ENCODE results near the gene CLEC2L.
"Not testable (repeated sequence)": the region's sequence is repeated elsewhere in the genome, so short reads cannot be mapped to it uniquely, and the experiment has no call there.

The CLEC2L gene

DNA sequence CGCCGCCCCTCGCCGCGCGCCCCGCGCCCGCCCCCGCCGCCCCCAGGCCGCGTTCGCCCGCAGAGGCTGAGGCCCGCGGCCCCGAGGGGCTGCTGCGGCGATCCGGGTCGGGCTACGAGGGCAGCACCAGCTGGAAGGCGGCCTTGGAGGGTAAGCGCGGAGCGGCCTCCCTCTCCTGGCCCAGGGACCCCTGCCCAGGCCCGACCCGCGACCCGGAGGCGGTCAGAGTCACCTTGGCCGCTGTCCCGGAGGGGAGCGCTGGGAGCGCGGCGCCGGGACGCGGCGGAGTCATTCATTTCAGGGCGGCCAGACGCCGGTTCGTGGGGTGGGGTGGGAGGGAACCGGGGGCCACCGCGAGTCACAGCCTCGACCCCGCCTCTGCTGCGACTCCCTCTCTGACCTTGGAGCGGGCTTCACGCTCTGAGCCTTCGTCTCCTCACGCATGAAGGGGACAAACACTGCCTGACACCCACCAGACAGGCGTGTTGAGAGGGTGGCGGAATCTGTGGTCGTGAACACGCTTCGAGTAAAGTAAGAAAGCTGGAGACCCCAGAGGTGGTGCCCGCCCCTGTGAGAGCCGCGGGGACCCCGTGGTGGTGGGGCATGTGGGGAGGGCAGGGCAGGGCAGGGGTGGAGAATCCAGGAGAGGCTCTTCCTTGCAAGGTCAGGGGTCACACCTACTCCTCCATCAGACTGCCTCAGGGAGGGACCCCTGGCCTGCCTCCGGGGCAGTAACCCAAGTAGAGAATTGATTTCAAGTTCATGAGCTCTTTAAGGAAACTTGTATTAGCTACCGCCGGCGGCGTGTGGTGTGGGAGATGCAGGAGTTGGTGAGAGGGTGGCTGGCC is 707 bp downstream of the CLEC2L start:
- no peak for DNase-seq

DNA sequence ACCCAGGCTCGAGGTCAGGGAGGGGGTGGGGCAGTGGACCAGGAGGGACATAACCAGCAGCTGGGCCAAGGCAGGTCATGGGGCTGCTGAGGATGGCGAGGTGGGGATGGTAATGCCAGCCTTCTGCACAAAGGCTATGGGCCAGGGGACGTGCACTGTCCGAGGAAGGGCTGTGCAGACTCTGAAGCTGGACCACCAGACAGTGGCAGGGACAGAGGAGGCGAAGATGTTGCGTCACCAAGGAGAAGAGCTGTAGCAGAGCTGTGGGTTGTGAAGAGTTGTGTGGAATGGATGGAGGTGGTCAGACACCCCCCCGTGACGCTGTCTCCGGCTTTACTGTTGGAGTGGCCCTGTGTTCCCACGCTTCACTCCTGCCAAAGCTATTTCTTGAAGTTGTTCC is 1.8 kb downstream of the CLEC2L start:
- DNase-seq, result no peak

DNA sequence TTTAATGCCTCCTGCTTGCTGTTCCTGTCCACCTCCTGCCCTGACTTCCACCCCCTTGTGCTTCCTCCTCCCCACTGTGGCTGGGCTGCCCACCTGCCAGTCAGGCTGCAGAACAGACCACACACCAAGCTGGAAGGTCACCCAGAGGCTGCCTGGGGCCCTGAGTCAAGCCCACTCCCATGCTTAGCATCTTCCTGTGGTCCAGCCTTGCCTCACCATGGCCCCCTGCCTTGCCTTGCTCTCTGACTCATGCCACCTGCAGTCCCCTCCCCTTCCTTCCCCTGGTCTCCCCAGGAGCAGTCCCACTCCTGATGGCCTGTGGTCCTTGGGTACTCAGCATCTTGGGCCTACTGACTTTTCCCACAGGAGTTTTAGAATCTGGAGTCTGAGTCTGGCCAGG is 2.3 kb downstream of the CLEC2L start:
- DNase-seq, result no peak

DNA sequence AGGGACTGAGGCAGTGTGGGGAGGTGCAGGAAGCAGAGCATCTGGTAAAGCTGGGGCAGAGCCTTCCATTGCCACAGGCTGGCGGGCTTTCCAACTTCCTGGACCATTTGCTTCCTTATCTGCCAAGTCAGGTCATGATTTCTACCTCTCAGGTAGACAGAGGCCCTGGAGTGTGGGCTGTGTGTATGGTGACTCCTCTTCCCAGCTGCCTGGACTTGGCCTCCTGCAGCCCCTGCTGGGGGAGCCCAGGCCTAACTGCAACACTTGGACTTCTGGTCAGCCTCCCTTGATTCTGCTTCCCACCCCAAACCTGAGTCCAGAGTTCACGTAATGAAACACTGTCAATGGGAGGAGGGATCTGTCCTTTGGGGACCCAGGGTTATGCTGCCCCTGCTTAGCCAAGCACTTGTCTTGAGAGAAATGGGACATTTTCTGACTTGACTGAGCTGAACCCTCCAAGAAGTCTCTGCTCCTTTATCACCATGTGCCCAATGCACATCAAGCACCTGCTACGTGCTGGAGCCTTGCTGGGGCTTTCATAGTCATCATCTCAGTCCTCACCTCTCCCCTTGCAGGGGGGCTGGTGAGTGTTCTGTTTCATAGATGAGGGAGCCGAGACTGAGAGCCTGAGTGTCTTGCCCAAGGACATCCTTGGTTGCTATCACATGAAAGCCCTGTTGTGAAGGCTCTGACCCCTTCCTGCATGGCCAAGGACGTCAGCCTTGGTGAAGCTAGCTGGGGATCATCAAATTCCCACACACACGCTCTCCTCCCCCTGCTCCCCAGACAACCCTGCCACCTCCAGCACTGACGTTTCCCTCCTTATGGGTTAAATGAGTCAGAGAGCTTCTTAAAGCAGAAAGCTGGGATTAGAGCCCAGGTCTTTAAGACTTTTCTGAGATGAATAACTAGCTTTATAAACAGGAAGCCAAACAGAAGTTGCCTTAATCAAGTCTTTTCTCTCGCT is 3.4 kb downstream of the CLEC2L start:
- no peak for DNase-seq

DNA sequence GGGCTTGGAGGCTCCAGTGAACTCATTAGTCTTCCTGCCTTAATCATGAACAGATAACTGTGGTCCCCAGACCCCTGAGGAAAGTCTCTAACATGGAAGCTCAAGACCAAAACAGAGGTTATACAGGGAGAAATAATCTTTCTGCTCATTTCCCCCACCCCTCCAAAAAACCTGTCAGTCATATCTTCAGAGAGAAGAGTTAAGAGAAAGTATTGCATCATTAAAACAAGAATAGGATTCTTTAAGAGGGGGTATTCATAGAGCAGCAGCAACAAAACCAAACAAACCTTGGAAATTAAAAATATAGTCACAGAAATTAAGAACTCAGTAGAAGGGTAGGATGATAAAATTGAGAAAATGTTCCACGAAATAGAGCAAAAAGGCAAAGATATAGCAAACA is 7.6 kb downstream of the CLEC2L start:
- DNase-seq, result no peak

DNA sequence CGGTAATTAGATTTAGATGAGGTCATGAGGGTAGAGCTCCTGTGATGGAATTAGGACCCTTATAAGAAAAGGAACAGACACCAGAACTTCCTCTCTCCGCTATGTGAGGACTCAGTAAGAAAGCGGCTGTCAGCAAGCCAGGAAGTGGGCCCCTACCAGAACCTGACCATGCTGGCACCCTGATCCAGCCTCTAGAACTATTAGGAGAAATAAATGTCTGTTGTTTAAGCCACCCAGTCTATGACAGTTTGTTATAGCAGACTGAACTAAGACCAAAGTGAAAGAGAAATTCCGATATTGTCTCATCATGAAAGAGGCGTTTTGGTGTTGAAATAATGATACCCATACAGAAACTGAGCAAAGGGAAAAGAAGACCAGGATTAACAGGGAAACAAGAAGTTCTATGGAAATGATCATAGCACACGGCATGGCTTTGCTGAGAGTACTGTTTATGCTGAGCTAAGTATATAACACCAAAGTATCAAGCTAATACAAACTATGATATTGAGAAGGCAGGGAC is 9.2 kb downstream of the CLEC2L start:
- DNase-seq, result no peak

DNA sequence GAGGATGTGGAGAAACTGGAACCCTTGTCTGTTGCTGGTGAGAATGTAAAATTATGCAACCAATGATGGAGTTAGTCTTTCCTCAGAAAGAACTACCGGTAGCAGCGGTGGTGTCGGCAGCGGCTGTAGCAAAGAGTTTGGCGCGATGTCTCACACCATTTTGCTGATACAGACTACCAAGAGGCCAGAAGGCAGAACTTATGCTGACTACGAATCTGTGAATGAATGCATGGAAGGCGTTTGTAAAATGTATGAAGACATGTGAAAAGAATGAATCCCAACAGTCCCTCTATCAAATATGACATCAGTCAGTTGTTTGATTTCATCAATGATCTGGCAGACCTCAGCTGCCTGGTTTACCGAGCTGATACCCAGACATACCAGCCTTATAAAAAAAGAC is 10.6 kb downstream of the CLEC2L start:
- DNase-seq, result no peak

DNA sequence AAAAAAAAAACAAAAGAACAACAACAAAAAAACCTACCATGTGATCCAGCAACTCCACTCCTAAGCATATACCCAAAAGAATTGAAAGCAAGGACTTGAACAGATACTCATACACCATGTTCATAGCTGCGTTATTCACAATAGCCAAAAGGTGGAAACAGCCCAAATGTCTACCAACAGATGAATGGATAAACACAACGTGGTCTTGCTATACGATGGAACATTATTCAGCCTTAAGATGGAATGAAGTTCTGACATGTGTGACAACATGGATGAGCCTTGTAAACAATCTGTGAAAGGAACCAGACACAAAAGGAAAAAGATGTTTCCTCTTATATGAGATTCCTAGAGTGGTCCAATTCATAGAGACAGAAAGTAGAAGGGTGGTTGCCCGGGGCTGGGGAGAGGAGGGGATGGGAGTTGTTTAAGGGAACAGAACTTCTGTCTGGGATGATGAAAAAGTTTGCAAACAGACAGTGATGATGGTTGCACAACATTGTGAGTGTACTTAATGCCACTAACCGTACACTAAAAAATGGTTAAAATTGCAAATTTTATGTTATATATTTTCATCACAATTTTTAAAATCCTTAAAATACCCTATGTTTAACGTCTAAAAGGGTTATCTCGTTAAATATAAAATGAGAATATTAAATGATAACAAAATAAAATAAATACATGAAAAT is 11.6 kb downstream of the CLEC2L start:
- no peak for DNase-seq

DNA sequence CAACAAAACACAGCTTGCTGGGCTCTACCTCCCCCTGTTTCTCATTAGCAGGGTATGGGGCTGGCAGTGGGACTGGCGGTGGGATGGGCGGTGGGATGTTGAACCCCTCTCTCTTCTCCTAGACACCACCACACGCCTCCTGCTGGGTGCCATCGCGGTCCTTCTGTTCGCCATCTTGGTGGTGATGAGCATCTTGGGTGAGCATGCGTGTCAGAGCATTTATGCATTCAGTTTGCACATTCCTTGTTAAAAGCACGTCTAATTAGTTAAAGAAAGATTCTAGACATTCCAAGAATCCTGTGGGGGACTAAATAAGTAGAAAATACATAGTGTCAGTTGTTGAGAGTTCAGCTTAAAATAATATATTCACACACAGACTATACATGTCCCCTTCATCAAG is 12.7 kb downstream of the CLEC2L start:
- no peak for DNase-seq

DNA sequence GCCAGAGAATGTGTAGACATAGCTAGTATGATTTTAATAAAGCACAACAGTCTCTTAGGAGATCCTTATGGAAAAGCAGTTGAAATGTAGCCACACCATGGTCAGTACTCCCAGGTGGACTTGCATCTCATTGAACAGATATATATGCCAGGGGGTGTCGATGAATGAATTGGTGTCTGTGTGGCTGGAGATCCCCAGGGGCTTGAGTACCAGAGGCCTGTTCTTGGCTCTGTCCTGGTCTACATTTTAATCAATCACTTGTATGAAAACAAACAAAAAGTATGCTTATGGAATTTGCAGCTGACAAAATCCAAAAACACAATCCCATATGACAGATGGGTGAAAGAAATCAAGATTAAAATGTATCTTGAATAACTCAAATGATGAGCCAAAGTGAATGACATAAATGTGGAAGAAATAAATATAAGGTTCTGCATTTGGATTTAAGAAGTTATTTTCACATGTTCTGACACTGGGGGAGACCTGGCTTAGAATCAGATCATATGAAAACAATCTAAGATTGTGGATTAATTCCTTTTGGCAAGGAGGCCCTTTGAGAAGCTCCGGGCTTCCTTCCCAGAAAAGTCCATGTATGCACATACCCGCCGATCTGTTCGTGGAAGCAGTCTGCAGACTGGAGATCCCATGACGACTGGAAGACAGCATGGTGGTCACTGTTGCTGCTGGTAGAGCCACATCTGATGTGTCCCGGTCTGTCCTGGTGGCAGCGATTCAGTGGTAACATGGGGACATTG is 15.6 kb downstream of the CLEC2L start:
- no peak for DNase-seq

DNA sequence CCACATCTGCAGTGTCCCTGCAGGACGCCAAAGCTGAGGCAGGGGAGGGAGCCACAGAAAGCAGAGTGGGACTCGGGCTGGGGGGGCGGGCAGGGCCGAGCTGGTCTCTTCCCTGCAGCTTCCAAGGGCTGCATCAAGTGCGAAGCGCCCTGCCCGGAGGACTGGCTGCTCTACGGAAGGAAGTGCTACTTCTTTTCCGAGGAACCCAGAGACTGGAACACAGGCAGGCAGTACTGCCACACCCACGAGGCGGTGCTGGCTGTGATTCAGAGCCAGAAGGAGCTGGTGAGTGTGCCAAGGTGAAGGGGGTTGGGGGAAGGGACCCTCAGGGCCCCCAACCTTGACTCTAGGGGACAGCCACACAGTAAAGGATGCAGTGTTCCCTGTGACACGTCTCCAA is 16.7 kb downstream of the CLEC2L start:
- no peak for DNase-seq

DNA sequence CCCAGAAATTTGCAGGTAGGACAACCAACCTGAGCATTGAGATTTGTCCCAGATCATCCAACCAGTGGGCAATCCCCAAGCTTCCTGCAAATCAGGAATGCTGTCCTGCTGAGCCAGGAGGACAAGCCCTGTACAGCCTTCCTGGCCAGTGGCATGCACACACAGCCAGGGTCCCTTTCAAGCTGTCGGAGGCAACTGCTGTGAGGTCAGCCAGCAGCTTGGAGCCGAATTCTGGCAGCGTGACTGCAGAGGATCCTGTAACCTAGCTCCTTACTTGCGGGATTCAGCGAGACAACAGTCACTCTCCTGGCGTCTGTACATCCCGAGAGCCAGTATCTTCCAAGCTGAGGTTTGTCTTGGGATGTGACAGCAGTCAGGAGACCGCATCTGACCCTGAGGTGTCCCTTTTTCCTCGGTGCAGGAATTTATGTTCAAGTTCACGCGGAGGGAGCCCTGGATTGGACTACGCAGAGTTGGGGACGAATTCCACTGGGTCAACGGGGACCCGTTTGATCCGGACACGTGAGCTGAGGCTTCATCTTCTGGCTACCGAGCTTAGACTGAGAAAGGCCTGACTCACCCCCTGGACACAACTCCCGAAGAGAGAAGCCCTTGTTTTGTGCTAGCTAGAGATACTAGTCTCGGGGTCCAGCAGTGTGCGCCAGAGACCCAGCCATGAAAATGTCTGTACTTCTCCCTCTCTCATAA is 18.3 kb downstream of the CLEC2L start:
- DNase-seq, result no peak

DNA sequence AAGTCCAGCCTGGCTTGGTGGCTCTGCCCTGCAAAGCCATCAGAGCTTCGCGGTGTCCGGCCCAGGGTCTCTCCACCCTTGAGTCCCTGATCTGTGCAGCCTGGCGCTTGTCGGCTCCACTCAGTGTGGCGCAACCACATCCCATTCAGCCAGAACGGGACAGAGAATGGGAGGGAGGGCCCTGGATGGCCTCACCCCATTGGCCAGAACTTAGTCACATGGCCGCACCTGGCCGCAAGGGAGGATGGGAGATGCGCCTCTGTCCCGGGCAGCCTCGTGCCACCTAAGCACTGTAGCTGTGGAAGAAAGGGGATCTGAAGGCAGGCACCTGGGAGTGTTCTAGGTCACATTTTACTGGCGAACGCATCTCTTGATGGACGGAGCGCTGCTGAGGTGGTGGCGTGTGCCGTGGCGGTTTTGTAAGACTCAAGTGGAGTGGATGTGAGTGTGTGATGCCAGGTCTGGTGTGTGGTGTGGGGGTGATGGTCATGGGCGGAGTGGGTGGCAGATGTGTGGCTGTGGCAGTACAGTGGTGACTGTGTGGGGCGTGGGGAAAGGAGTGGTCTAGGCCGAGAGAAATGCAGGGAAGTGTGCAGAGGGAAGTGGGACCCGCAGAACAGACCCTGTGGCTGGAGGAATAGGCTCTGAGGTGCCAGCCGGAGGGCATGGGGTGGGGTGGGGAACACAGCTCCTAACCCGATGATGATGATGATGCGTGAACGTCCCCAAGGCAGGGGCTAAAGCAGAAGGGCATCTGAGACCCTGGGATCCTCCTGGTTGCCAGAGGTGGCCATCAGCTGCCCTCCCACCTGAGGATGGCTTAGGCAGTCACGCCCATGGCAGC is 19.0 kb downstream of the CLEC2L start:
- no peak for DNase-seq

DNA sequence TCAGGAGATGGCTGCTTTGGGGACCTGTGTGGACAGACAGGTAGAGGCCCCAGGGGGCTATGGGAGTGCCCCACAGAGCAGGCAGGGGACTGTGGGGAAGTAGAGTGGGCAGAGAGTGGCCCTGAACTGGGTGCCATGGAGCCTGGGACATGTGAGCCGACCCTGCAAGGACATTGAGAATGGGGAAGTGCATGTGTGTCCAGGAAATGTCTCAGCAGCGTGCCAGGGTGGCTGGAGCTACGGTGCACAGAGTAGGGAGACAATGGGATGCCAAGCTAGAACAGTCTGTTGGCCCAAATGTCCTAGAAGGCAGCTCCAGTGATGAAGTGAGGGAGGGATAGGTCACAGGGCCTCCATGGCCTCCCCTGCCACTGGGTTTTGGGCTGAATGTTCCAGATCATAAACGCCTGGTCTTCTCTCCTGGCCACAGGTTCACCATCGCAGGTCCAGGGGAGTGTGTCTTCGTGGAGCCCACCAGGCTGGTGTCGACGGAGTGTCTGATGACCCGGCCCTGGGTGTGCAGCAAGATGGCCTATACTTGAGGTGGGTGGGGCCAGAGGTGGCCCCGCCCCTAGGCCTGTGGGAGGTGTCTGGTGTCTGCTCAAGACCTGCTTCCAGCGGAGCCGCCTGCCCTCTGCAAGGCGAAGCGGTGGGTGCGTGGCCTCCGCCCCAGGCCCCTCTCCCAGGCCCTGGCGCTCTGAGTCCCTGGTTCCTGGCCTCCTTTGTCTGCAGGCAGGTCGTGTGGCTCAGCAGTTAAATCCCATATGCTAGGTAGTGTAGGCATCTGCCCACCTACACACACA is 20.5 kb downstream of the CLEC2L start:
- DNase-seq, result no peak

DNA sequence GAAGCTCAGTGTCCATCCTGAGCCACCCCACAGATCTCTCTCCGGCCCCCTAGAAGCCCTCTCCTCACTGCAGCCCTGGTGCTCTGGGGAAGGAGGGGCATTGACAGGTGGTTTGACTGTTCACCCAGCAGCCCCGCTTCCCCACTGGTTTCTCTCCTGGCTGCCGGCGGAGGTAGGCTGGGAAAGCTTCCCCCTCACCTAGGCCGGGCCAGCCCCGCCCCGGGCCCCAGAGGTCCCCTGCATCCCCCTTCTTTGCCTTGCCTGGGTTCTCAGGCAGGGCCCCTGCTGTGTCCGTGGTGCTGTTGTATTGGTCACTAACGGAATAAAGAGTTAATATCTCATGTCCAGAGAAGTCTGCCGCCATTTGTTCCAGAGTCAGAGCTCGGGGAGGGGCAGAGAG is 21.2 kb downstream of the CLEC2L start:
- no peak for DNase-seq

DNA sequence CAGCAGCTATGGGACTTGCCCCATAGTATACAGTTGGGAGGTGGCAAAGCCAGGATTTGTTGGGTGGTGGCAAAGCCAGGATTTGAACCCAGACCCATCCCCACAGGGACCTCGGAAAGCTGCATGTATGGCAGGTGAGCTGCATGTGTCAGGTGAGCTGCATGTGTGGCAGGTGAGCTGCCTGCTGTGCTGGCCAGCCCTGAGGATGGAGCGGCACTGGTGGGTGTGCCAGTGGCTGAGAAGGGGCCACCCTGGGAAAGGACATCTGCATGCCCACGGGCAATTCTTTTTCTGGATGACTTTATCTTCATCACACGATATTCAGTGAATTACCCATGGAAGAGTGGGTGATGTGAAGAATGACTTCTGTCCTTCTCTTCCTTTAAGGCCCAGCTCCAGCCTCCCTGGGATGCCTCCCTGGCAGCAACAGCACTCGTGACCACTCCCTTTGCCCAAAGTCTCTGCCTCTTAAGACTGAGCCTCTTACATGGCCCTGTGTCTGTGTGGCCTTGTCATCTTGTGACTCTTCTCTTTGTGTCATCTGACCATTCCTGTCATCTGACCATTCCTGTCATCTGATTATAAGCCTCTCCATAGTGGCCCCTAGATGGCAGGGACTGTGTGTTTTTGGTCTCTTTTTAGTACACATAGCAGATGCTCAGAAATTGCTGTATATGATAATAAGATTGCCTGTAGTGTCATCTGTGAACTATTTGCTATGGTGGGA is 25.0 kb downstream of the CLEC2L start:
- DNase-seq, result no peak

DNA sequence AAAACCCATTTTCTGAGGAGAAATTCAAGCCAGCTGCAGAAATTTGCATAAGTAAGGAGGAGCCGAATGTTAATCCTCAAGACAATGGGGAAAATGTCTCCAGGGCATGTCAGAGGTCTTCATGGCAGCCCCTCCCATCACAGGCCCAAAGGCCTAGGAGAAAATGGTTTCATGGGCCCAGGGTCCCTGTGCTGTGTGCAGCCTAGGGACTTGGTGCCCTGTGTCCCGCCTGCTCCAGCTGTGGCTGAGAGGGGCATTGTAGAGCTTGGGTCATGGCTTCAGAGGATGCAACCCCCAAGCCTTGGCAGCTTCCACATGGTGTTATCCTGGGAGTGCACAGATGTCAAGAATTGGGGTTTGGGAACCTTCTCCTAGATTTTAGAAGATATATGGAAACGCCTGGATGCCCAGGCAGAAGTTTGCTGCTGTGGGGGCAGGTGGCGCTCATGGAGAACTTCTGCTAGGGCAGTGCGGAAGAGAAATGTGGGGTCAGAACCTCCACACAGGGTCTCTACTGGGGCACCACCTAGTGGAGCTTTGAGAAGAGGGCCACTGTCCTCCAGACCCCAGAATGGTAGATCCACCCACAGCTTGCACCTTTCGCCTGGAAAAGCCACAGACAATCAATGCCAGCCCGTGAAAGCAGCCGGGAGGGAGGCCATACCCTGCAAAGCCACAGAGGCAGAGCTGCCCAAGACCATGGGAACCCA is 30.7 kb downstream of the CLEC2L start:
- not testable (repeated sequence) for DNase-seq

DNA sequence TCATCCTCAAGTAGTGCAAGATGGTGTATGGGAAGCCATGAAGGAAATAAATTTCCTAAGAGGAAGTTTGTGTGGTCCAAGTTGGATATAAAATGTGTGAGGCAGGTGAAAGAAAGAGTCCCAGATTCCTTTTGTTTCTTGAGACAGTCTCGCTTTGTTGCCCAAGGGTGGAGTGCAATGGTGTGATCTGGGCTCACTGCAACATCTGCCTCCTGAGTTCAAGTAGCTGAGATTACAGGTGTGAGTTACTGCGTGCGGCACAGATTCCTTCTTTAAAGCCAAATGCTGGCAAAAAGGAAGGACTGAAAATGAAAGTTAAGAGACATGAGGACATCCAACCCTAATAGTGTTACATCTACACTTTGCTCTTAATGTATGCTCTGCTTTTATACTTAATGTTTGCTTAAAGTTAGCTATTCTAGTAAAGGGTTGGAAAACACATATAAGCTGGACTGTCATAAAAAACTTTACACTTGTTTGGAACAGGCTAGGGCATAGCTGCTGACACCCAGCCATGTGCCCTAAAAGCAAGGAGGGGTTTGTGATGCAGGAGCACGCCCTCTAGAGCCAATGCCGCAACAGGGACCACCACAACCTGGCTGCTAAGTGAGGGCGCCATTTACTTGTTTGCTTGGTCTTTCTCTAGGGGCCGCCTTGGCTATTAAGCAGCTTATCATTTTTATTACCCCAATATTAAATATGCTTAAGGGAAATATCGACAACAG is 34.5 kb downstream of the CLEC2L start:
- no peak for DNase-seq
